ENCODE results near the gene TAAR1. TPM values are rescaled to one million over a fixed set of nuclear protein-coding genes. Genes with fewer than 3 reads are reported as not detected.

TAAR1 gene
- polyA plus RNA-seq, 2 of the 4 experiments (the other 2 are of a cell fraction), result not detected

DNA sequence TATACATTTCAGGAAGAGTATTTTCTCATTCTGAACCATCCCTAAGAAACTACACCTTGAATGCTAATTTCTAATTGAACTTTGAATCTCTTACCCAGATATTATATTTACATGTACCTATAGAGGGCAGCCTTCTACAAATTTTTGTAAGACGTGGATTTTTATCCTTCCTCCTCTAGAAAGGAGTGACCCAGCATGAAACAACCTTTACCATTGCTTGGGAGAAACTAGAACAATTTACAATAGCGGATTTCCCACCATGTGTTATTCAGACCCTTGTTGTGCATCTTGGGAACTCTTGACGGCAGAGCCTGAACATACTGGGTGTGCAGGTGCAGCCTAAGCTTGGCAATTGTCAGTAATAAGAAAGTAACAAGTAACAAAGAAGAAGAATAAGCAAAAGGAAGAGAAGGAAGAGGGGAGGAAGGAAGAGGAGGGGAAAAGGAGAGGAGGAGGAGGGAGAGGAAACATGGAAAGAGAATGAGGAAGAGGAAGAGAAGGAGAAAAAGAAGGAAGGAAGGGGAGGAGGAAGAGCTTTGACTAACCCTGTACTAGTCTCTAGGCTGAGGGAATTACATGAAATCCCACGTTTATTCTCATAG is 10.8 kb upstream of the TAAR1 start:
- ChIA-PET CTCF (interaction anchor here (0.6 to 3.3 kb wide), 26 partner anchors 14 to 1252 kb away, joined by 3 to 26 read pairs (median 4); partner anchors contain the start of gene SLC18B1), POLR2A (interaction anchor here (0.6 to 0.9 kb wide), 2 partner anchors 45 to 718 kb away, joined by 3 to 6 read pairs; partner anchors contain the start of gene CCN2)
- peak; percentile 73 to 83 for ATAC-seq
- no peaks in the 10 kb centered on the region for H3K9me3 ChIP-seq
- TF ChIP-seq, protein P1, sequence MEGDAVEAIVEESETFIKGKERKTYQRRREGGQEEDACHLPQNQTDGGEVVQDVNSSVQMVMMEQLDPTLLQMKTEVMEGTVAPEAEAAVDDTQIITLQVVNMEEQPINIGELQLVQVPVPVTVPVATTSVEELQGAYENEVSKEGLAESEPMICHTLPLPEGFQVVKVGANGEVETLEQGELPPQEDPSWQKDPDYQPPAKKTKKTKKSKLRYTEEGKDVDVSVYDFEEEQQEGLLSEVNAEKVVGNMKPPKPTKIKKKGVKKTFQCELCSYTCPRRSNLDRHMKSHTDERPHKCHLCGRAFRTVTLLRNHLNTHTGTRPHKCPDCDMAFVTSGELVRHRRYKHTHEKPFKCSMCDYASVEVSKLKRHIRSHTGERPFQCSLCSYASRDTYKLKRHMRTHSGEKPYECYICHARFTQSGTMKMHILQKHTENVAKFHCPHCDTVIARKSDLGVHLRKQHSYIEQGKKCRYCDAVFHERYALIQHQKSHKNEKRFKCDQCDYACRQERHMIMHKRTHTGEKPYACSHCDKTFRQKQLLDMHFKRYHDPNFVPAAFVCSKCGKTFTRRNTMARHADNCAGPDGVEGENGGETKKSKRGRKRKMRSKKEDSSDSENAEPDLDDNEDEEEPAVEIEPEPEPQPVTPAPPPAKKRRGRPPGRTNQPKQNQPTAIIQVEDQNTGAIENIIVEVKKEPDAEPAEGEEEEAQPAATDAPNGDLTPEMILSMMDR (IDR thresholded peaks at IDR 0.05), result peak; percentile 63
- TF ChIP-seq SMC3 (IDR thresholded peaks at IDR 0.05) (peak; percentile 75), HEYL (CRISPR knock-in tag; IDR thresholded peaks at IDR 0.05) (no peak), RAD21 (conservative IDR thresholded peaks at IDR 0.05 in 1 of 2, IDR thresholded peaks at IDR 0.05 in 1 of 2) (peak; percentile 72 to 78)
- no peaks in the 10 kb centered on the region for H3K4me1 ChIP-seq
- DNase-seq (ENCODE audit: low read depth in 1 of 2, low spot score in 1 of 2), result peak; percentile 15 to 40
- no peak overlapping the region; a peak in 1 of 6 replicates for H3K27ac ChIP-seq
- H3K4me2 ChIP-seq, result peak overlapping the region; percentile 57
- 8% methylated on average over 4 of the region's 4 CpGs for WGBS (ENCODE audit: missing lambda C conversion rate)
- H3K4me3 ChIP-seq, result no peak overlapping the region
- FAIRE-seq, result no peak

DNA sequence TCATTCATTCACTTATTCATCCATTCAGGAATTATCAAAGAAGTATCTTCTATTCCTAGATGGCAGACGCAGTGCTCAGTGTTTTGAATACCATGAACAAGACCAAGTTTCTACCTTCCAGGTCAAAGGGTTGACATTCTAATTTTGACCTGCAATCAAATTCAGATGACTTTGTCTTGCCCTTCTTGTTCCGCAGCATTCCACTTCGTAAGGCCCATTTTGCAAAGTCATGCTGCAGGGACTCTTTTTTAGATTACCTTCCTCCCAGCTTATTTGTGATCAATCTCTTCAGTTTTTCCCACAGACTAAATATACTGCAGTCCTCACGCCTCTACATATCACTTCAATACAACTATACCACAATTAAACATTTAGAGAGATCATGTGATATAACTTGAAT is 7.1 kb upstream of the TAAR1 start:
- ATAC-seq (no peak), FAIRE-seq (no peak), DNase-seq (ENCODE audit: low read depth in 1 of 2, low spot score in 1 of 2) (no peak)
- TF ChIP-seq HOXB5 (CRISPR knock-in tag; IDR thresholded peaks at IDR 0.05), result no peak
- no peak for TF ChIP-seq NR3C1 (IDR thresholded peaks at IDR 0.05)
- no peak for TF ChIP-seq MAZ (IDR thresholded peaks at IDR 0.05; ENCODE audit: borderline replicate concordance, low read depth, low read length)
- no peak for TF ChIP-seq KDM1A (IDR thresholded peaks at IDR 0.05; ENCODE audit: low read depth)
- TF ChIP-seq NPAS2 (CRISPR knock-in tag; IDR thresholded peaks at IDR 0.05; ENCODE audit: borderline replicate concordance), result no peak
- TF ChIP-seq, protein P2, sequence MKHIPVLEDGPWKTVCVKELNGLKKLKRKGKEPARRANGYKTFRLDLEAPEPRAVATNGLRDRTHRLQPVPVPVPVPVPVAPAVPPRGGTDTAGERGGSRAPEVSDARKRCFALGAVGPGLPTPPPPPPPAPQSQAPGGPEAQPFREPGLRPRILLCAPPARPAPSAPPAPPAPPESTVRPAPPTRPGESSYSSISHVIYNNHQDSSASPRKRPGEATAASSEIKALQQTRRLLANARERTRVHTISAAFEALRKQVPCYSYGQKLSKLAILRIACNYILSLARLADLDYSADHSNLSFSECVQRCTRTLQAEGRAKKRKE (CRISPR knock-in tag; IDR thresholded peaks at IDR 0.05; ENCODE audit: low read depth), result no peak
- TF ChIP-seq, protein P3, sequence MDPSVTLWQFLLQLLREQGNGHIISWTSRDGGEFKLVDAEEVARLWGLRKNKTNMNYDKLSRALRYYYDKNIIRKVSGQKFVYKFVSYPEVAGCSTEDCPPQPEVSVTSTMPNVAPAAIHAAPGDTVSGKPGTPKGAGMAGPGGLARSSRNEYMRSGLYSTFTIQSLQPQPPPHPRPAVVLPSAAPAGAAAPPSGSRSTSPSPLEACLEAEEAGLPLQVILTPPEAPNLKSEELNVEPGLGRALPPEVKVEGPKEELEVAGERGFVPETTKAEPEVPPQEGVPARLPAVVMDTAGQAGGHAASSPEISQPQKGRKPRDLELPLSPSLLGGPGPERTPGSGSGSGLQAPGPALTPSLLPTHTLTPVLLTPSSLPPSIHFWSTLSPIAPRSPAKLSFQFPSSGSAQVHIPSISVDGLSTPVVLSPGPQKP (IDR thresholded peaks at IDR 0.05; ENCODE audit: low read depth, low read length), result no peak
- no peak for TF ChIP-seq TP53 (CRISPR knock-in tag; IDR thresholded peaks at IDR 0.05)
- TF ChIP-seq, protein P1 (IDR thresholded peaks at IDR 0.05), result no peak
- TF ChIP-seq HEYL (CRISPR knock-in tag; IDR thresholded peaks at IDR 0.05), result no peak
- no peak for TF ChIP-seq SMC3 (IDR thresholded peaks at IDR 0.05)
- TF ChIP-seq, protein P4, sequence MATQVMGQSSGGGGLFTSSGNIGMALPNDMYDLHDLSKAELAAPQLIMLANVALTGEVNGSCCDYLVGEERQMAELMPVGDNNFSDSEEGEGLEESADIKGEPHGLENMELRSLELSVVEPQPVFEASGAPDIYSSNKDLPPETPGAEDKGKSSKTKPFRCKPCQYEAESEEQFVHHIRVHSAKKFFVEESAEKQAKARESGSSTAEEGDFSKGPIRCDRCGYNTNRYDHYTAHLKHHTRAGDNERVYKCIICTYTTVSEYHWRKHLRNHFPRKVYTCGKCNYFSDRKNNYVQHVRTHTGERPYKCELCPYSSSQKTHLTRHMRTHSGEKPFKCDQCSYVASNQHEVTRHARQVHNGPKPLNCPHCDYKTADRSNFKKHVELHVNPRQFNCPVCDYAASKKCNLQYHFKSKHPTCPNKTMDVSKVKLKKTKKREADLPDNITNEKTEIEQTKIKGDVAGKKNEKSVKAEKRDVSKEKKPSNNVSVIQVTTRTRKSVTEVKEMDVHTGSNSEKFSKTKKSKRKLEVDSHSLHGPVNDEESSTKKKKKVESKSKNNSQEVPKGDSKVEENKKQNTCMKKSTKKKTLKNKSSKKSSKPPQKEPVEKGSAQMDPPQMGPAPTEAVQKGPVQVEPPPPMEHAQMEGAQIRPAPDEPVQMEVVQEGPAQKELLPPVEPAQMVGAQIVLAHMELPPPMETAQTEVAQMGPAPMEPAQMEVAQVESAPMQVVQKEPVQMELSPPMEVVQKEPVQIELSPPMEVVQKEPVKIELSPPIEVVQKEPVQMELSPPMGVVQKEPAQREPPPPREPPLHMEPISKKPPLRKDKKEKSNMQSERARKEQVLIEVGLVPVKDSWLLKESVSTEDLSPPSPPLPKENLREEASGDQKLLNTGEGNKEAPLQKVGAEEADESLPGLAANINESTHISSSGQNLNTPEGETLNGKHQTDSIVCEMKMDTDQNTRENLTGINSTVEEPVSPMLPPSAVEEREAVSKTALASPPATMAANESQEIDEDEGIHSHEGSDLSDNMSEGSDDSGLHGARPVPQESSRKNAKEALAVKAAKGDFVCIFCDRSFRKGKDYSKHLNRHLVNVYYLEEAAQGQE (IDR thresholded peaks at IDR 0.05), result no peak
- no peak overlapping the region for H3K27ac ChIP-seq
- no peaks in the 10 kb centered on the region for H3K4me1 ChIP-seq
- ChIA-PET CTCF (interaction anchor here (1.8 kb wide), 1 partner anchor 133 kb away, joined by 8 read pairs; no protein-coding TSS in a partner anchor), POLR2A (no interaction called here)
- H3K4me2 ChIP-seq, result no peak overlapping the region
- 66% methylated on average over 4 of the region's 4 CpGs for WGBS (ENCODE audit: missing lambda C conversion rate)
- no peak overlapping the region for H3K4me3 ChIP-seq
- no peaks in the 10 kb centered on the region for H3K9me3 ChIP-seq
